Activated CD8-positive, alpha-beta memory T cell treated with anti-CD3 and anti-CD28 coated beads, Interleukin-2, amount 50 U/mL, for 24 hours (primary cell): ENCODE results near the gene SMPX.

Source experiments
- DNase-seq: peaks from one replicate; pipeline ENCODE4 v3.0.0-alpha.2; 2020; ENCODE audit errors: extremely low read depth

Gene SMPX

GRCh38 chrX:21744060-21744459 lies 13.9 kb downstream of the SMPX start:
- DNase-seq, result no peak

- DNase-seq, result no peak
These were observed 15.8 kb downstream of the SMPX start for GRCh38 chrX:21741869-21742701.

- DNase-seq, result no peak
These were observed 16.6 kb downstream of the SMPX start for GRCh38 chrX:21741364-21741763.

GRCh38 chrX:21740329-21741274 lies 17.3 kb downstream of the SMPX start:
- no peak for DNase-seq

- no peak for DNase-seq
These were observed 19.0 kb downstream of the SMPX start for GRCh38 chrX:21738950-21739287.

GRCh38 chrX:21738210-21738949 lies 19.5 kb downstream of the SMPX start:
- DNase-seq, result no peak

GRCh38 chrX:21735768-21736127 lies 22.2 kb downstream of the SMPX start:
- no peak for DNase-seq

GRCh38 chrX:21735038-21735767 lies 22.7 kb downstream of the SMPX start:
- no peak for DNase-seq

GRCh38 chrX:21734175-21734574 lies 23.7 kb downstream of the SMPX start:
- DNase-seq, result no peak

- no peak for DNase-seq
These were observed 24.2 kb downstream of the SMPX start for GRCh38 chrX:21733705-21734104.

- DNase-seq, result no peak
These were observed 27.9 kb downstream of the SMPX start for GRCh38 chrX:21730026-21730425.

GRCh38 chrX:21728276-21728968 lies 29.5 kb downstream of the SMPX start:
- no peak for DNase-seq

GRCh38 chrX:21725916-21726315 lies 32.0 kb downstream of the SMPX start:
- no peak for DNase-seq

- no peak for DNase-seq
These were observed 32.4 kb downstream of the SMPX start for GRCh38 chrX:21725496-21725895.

GRCh38 chrX:21723814-21724213 lies 34.1 kb downstream of the SMPX start:
- DNase-seq, result no peak

- DNase-seq, result no peak
These were observed 34.8 kb downstream of the SMPX start for GRCh38 chrX:21723084-21723483.

- no peak for DNase-seq
These were observed 36.7 kb downstream of the SMPX start for GRCh38 chrX:21721195-21721594.

GRCh38 chrX:21718575-21718974 lies 39.3 kb downstream of the SMPX start:
- DNase-seq, result no peak

- DNase-seq, result no peak
These were observed 40.1 kb downstream of the SMPX start for GRCh38 chrX:21717802-21718201.

- no peak for DNase-seq
These were observed 42.1 kb downstream of the SMPX start for GRCh38 chrX:21715825-21716224.

- DNase-seq, result no peak
These were observed 42.6 kb downstream of the SMPX start for GRCh38 chrX:21715337-21715736.
